HG02763 (cell line): ENCODE data around the gene ABCA13.
"Not testable (repeated sequence)": the region's sequence is repeated elsewhere in the genome, so short reads cannot be mapped to it uniquely, and the experiment has no call there.

ENCODE experiments used
- ATAC-seq: cut with Tn5 transposase; IDR thresholded peaks from one replicate; pipeline ENCODE4 v1.9.1; 2021; ENCODE audit warnings: mild to moderate bottlenecking, moderate library complexity; ENCODE audit not compliant: unreplicated experiment

The ABCA13 gene, protein sequence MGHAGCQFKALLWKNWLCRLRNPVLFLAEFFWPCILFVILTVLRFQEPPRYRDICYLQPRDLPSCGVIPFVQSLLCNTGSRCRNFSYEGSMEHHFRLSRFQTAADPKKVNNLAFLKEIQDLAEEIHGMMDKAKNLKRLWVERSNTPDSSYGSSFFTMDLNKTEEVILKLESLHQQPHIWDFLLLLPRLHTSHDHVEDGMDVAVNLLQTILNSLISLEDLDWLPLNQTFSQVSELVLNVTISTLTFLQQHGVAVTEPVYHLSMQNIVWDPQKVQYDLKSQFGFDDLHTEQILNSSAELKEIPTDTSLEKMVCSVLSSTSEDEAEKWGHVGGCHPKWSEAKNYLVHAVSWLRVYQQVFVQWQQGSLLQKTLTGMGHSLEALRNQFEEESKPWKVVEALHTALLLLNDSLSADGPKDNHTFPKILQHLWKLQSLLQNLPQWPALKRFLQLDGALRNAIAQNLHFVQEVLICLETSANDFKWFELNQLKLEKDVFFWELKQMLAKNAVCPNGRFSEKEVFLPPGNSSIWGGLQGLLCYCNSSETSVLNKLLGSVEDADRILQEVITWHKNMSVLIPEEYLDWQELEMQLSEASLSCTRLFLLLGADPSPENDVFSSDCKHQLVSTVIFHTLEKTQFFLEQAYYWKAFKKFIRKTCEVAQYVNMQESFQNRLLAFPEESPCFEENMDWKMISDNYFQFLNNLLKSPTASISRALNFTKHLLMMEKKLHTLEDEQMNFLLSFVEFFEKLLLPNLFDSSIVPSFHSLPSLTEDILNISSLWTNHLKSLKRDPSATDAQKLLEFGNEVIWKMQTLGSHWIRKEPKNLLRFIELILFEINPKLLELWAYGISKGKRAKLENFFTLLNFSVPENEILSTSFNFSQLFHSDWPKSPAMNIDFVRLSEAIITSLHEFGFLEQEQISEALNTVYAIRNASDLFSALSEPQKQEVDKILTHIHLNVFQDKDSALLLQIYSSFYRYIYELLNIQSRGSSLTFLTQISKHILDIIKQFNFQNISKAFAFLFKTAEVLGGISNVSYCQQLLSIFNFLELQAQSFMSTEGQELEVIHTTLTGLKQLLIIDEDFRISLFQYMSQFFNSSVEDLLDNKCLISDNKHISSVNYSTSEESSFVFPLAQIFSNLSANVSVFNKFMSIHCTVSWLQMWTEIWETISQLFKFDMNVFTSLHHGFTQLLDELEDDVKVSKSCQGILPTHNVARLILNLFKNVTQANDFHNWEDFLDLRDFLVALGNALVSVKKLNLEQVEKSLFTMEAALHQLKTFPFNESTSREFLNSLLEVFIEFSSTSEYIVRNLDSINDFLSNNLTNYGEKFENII (N-terminal part only)

DNA sequence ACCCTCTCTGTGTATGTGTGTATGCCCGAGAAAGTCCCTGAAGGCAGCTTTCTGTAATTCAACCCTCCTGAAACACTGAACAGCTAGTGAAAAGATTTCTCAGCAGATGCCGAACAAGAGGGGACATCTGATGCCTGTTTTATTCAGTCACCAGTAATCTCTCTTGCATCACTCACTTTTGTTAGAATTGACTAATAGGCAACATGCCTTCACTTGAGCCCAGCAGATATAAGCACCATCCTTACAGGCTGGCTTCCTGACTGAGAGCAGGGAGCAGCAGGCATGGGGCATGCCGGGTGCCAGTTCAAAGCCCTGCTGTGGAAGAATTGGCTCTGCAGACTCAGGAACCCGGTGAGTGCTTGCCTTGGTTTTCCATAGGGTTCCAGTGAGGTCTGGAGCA lies at the start of gene ABCA13:
TSS of gene ABCA13 (plus strand) at position 257 of the 400 bp plus-strand sequence. CDS start at position 283, 26 bp downstream.
- ATAC-seq = no peak

DNA sequence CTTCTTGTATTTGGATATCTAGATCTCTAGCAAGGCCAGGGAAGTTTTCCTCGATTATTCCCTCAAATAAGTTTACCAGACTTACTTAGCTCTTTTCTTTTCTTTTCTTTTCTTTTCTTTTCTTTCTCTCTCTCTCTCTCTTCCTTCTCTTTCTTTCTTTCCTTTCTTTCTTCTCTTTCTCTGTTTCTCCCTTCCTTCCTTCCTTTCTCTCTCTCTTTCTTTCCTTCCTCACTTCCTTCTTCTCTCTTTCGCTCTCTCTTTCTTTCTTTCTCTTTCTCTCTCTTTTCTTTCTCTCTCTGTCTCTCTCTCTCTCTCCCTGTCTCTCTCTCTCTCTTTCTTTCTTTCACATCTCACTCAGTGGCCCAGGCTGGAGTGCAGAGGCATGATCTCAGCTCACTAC lies 45.2 kb upstream of the ABCA13 start:
- ATAC-seq = no peak

DNA sequence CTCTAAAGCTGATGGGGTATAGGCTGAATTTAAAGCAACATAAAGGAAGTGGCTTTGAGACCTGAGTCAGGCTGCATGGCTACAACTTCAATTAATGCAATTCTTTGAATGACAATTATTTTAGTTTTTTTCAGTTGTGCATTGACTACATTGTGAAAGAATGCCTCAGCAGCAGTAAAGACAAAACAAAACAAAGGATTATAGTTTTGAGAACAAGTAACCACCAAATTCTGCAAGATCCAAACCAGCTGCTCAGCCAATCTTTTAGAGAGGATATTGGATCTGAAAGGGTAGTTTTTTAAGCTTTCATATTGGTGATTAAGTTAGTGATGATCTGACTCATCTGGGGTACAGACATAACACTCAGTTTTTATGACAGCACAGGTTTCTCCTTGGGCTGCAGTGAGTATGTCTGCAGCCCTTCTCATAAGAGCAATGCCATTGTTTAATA lies 40.6 kb upstream of the ABCA13 start:
- ATAC-seq = no peak

DNA sequence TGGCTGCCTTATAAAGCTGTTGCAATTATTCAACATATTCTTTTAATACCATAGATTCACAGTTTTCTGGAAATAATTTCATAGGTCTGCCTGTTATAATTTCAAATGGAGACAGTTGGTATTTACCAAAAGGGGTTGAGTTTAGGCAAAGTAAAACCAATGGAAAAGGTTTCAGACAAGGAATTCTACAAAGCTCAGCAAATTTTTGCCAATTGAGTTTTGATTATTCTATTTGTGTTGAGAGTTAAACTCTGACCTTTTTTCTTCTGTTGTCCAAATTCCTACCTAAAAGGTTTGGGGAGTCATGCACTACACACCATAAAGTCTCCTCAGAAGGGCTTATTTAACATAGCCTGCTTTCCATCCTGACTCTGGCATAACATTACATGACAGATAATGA lies 38.5 kb upstream of the ABCA13 start:
- ATAC-seq = no peak

DNA sequence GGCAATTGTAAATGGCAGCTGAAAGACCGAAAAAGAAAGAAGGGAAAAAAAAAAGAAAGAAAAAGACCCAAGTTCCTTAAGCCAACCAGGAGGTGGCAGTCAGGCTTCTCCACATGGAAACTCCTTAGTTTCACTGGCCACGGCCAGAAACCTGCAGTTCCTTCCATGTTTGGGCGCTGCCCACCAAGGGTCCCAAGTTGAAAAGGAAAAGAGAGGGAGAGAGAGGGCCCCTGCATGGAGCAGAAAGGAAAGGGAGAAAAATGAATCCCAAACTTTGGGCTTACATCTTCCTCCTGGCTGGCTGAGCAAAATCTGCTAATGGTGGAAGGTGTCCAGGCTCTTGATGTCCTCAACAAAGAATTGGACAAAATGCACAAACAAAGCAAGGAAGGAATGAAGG lies 31.8 kb upstream of the ABCA13 start:
- no peak for ATAC-seq

DNA sequence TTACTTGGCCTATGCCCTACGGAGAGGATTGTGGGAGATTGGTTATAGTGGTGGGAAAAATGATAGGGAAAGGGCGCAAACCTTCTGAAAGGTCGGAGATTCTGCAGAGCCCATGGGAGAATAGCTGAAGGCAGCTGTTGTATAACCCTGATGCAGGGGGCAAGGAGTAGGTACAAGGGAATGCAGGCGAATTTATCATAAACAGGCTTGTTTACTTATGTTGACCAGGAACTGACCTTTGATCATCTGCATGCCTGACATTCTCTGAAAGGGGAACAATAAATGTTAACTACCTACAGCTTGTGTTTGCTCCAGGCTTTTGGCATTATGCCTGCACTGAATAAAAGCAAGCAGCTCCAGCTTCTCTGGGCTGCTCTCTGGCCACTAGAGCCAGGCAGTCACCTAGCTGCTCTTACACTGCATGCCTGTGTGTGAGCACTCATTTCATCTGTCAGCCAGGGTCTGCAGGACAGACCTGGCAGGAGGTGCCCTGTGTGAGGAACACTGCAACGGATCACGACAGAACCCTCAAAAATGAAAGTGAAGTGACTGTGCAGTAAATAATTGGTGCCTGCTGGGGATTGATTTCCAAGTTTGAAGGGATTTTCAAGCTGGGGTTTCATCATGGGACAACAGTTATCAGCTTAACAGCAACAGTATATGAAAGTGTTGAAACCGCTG lies 31.1 kb upstream of the ABCA13 start:
- no peak for ATAC-seq

DNA sequence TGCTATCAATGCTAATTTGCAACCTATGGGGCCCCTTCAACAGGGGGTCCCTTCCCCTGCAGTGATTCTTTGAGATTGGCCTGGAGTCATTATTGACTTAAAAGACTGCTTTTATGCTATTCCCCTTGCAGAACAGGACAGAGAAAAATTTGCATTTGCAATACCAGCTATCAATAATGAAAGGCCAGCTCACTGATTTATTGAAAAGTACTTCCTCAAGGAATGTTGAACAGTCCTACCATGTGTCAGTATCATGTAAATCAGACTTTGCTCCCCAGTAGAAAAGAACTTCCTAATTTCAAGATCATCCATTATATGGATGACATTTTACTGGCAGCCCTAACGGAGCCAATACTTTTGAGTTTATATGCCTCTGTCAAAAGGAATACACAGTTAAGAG lies 29.7 kb upstream of the ABCA13 start:
- no peak for ATAC-seq

DNA sequence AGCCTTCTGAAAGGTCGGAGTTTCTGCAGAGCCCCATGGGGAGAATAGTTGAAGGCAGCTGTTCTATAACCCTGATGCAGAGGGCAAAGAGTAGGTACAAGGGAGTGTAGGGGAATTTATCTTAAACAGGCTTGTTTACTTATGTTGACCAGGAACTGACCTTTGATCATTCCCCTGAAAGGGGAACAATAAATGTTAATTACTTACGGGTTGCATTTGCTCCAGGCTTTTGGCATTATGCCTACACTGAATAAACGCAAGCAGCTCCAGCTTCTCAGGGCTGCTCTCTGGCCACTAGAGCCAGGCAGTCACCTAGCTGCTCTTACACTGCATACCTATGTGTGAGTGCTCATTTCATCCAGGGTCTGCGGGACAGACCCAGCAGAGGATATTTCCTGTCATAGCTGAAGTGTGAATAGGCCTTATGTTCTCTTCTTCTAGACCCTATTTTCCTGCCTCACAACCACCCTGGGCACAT lies 26.9 kb upstream of the ABCA13 start:
- ATAC-seq = no peak

DNA sequence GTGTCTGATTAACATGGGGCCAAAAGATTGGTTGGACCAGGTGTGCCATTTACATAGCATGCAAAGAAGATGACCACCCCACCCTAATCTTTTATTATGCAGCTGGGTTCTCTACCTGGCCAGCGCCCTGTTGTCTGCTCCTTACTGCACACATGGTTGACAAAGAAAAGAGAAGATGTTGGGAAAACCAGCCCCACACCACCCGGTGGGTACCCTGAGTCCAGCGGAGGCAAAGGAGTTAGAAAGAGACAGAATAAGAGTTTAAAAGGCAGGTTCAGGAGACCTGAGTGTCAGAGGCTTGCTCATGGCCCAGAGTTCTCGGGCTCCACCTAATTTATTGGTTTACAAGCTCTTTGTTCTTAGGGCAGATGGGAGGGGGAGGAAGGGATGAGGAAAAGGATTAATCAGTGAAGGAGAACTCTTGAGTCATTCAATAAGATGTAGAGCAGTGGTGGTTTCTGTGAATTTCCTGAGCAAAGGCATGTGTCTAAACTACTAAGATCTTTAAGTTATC lies 24.1 kb upstream of the ABCA13 start:
- no peak for ATAC-seq

DNA sequence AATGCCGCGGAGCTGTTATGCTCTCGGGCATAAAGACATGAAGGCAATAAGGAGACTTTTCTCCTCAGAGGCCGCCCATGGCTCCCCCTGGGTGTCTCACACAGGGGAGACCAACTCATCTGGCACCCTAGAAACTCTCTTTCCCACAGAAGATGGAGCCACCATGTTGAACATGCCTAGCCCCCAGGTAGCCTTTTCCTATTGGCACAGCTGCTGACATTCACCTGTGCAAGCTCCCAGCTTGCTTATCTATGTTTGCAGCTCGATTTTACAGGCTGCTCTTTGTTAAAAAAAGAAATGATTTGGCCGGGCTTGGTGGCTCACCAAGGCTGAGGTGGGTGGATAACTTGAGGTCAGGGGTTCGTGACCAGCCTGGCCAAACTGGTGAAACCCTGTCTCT lies 23.6 kb upstream of the ABCA13 start:
- not testable (repeated sequence) for ATAC-seq

DNA sequence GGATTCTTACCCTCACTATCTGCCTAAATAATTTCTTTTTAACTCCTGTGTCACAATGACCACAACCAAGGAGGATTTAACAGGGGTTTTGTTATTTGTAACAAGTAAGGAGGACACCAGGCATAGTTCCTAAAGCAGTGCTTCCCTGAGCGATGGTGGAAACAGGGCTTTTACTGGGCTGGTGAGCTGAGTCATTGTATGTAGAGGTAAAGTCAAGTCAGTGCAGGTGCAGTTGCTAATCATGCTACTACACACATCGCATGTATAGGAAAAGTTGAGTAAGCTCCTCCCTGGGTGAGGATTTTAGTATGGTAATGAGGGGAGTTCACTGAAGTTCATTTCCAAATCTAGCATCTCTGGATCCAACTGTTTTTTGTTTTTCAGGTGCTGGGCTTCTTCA lies 22.9 kb upstream of the ABCA13 start:
- ATAC-seq = no peak

DNA sequence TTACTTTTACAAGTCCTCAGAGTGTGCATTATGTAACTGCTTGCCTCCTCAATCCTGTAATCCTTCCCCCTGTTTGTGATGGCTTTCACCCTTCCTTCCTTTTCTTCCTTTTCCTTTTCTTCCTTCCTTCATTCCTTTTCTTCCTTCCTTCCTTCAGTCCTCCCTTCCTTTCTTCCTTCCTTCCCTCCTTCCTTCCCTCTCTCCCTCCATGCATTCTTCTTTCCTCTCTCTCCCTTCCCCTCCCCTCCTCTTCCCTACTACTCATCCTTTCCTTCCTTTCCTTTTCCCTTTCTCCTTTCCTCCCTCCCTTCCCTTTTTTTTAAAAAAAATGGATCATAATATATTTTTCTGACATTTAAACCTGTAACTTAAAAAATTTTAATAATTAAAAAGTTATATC lies 22.2 kb upstream of the ABCA13 start:
- ATAC-seq = no peak

DNA sequence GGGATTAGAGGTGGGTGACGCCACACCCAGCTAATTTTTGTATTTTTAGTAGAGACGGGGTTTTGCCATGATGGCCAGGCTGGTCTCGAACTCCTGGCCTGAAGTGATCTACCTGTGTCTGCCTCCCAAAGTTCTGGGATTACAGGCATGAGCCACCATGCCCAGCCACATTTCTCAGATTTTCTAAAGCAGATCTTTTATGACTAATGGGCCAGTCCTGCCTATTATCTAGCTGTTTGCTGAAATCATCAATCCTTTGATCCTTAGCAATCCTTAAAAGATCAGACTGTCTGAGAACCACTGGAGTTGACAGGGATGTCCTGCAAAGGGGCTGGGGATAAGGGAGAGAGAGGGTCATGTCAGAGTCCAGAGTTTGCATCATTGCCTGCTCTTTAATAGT lies 21.2 kb upstream of the ABCA13 start:
- no peak for ATAC-seq

DNA sequence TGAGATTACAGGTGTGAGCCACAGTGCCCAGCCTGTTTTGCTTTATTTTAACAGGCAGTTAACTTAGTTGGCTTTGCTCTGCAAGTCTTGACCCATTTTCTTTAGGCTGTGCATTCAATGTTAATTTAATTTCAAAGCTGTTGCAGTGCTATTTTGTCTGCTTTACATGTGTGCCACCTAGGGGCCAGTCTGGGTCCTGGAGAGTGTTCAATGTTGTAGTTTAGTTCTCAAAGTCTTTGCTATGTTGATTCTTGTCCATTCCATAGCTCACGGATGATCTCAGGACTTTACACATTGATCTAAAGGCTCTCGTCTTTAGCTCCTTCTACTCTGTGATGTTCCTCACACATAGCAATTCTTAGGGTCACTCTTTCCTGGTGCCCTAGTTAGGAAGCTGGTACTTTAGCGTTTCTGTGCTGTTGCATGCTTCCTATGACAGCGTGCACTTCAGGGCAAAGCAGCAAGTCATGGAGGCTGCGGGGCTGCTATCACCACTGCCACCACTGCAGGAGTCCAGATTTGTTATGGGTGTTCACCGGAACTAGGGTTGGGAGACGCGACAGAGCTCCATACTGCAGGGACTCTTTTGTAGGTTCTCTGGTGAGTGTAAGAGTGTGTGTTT lies 16.4 kb upstream of the ABCA13 start:
- no peak for ATAC-seq

DNA sequence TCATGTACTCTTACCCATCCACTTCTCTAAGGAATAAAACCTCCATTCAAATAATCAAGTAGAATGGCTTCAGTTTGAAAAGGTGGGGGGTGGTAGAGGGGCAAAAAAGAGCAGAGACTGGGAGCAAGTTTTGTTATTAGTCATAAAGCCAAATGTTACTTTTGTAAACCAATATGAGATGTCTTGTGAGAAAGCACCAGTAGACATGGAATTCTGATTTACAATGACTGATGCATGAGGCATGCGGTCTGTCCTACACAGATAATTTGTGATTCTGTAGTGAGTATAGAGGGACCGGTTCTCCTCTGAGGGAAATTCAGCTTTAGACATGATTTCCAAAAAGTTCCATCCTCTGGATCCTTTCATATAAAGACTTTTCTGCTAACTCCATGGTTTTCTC lies 12.9 kb upstream of the ABCA13 start:
- ATAC-seq = no peak

DNA sequence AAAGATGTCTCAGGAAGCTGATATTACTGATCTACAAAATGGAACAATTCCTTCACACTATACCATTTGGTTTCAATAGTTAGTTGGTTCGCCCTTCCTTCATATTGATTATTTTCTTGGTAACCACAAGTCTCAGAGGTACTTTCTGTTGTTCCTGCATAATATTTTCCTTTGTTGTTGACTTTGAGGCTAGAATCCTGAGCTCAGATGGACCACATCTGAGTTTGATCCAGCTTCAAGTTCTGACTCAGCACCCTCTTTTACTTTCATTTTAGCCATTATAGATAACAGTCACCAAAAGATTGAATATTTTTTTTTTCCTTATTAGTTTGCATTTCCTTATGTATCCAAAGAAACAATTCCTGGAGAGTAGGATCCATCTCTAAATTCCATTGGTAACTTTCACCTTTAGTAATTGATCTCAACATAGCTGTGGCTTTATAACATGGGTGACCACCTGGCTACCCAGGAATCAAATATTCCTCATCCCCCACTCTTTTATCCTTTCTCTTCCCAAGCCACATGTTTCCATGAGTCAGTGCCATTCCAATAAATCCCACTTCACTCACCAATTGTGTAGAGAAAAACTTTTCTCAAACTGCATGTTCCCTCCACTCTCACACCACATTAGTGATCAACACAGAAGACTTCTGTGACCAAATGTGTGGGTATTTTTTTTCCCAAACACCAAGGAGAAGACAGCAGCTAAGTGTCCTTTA lies 9.7 kb upstream of the ABCA13 start:
- no peak for ATAC-seq

DNA sequence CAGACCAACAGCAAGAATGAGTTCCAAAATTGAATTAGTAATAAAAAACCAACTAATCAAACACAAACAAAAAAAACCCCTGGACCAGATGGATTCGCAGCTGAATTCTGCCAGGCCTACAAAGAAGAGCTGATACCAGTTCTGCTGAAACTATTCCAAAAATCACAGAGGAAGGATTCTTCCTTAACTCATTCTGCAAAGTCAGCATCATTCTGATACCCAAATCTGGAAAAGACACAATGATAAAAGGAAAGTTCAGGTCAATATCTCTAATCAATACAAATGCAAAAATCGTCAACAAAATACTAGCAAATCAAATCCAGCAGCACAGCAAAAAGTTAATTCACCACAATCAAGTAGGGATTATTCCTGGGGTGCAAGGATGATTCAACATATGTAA lies 6.1 kb upstream of the ABCA13 start:
- ATAC-seq = no peak

DNA sequence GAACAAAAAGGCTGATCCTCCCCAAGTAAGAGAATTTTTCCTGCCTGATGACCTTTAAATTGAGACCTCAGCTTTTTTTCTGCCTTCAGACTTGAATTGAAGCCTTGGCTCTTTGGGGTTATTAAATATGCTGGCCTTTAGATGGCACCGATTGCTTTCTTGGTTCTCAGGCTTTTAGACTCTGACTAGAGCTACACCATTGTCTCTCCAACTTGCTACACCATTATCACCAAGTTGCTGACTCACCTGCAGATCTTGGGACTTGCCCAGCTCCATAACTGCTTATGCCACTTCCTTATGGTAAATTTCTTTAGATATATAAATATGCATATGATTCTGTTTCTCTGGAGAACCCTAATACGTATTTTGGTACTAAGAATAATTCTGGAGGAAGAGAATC lies 3.1 kb upstream of the ABCA13 start:
- no peak for ATAC-seq

DNA sequence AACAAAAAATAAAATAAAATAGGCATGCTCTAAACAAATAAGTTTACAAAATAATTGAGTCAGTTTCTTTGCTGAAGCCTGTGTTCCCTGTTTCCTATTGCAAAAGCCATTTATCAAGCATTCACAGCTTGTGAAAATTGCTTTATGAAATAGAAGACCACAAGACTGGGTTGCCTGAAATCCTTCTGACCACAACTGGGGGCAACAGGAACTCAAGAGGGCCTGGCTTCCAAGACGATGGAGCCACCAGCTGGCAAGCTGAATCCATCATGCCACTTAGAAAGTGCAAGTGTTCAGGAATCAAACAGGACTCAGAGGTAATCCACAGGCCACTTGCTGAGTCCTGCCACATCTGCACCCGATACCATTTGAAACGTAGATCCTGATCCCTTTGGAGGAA lies 752 bp upstream of the ABCA13 start:
- no peak for ATAC-seq
